Loucy (cell line): ENCODE results near the gene CEACAM5.

Source experiments
- EZH2phosphoT487 ChIP-seq: fragments of 200-600 bp; IDR thresholded peaks from 2 replicates; pipeline ENCODE4 v1.6.1; 2018; ENCODE audit warnings: antibody characterized with exemption, mild to moderate bottlenecking, moderate library complexity, borderline replicate concordance
- TF ChIP-seq, protein P1 (sequence below): fragments of 200-600 bp; sonication (generic); conservative IDR thresholded peaks from 2 replicates; pipeline ENCODE4 v1.5.1; 2014; ENCODE audit warnings: mild to moderate bottlenecking, antibody characterized with exemption, low read length

DNA sequence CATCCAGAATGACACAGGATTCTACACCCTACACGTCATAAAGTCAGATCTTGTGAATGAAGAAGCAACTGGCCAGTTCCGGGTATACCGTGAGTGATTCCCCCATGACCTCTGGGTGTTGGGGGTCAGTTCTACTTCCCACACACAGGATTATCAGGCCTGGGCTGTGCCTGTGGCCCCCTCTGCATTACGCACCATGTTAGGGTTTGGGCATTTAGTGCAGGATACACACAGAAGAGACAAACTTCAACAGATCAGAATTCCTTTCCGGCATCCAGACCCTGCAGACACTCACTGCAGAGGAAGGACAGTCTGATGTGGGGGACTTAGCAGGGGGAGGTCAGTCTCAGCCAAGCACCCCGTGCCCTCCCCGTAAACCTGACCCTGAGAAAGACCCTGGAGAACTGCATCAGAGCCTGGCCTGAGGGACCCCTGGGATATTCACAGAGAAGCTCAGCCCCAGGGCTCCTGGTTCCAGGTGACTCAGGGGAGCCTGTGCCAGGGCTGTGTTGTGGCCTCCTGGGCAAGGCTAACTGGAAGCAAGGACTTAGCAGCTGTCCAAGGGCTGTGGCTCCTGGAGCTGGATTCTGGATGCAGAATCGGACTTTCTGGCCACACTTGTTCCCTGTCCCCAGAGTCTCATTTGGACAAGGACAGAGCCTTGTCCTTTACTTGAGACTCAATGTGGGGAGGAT, 1.7 kb downstream of the CEACAM5 start:
- TF ChIP-seq, protein P1, sequence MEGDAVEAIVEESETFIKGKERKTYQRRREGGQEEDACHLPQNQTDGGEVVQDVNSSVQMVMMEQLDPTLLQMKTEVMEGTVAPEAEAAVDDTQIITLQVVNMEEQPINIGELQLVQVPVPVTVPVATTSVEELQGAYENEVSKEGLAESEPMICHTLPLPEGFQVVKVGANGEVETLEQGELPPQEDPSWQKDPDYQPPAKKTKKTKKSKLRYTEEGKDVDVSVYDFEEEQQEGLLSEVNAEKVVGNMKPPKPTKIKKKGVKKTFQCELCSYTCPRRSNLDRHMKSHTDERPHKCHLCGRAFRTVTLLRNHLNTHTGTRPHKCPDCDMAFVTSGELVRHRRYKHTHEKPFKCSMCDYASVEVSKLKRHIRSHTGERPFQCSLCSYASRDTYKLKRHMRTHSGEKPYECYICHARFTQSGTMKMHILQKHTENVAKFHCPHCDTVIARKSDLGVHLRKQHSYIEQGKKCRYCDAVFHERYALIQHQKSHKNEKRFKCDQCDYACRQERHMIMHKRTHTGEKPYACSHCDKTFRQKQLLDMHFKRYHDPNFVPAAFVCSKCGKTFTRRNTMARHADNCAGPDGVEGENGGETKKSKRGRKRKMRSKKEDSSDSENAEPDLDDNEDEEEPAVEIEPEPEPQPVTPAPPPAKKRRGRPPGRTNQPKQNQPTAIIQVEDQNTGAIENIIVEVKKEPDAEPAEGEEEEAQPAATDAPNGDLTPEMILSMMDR = no peak
- no peak for TF ChIP-seq EZH2phosphoT487
